Sciatic nerve (tissue), 2 donors: ENCODE data around the gene TMA7. TPM values are rescaled to one million over a fixed set of nuclear protein-coding genes. Genes with fewer than 3 reads are reported as not detected.
"Not testable (repeated sequence)": the region's sequence is repeated elsewhere in the genome, so short reads cannot be mapped to it uniquely, and the experiment has no call there.

ENCODE experiments used
- ATAC-seq: fragments of 200-7000 bp; cut with Tn5 transposase; one replicate; pipeline ENCODE4 v1.9.1; 2020; ENCODE audit warnings: mild to moderate bottlenecking, moderate library complexity
- DNase-seq: peaks from one replicate; pipeline ENCODE4 v3.0.0-alpha.2; 2020; ENCODE audit warnings: low spot score
- intact Hi-C: fragments of 100-400 bp; cut with DNase I; formaldehyde crosslinking; loops from one replicate; pipeline ENCODE4 v1.14.2; 2022
- total RNA-seq: library from RNA; stranded (reverse); fragmentation: NEBNext Ultra II Directional; extraction: Animal tissue kit (Norgen Biotek cat#: 25700); gene quantifications from one replicate; pipeline ENCODE4 v1.2.1, GENCODE V29; 2021
- donor health status: DM: no; HTN: no; CAD: no.
- donor health status: DM: no; HTN: no; CAD: no.

The TMA7 gene
- total RNA-seq, 1 donor from 2014 or later: 154 TPM

- no peak for ATAC-seq
- DNase-seq: no peak
- intact Hi-C loops: loop anchor here (5.0 kb wide), 1 partner anchor 87 kb away; no protein-coding TSS in a partner anchor
These were observed 19.9 kb downstream of the TMA7 start for GRCh38 chr3:48459773-48460516.

- ATAC-seq (no peak), DNase-seq (no peak)
These were observed 20.5 kb downstream of the TMA7 start for GRCh38 chr3:48460517-48460902.

GRCh38 chr3:48461767-48462166 is 21.7 kb downstream of the TMA7 start:
- intact Hi-C loops: loop anchor here (5.0 kb wide), 1 partner anchor 86 kb away; no protein-coding TSS in a partner anchor
- not testable (repeated sequence) for ATAC-seq, DNase-seq

More at GRCh38 chr3:48460517-48460902, 20.5 kb downstream of the TMA7 start:
- intact Hi-C loops: loop anchor here (5.0 kb wide), 1 partner anchor 87 kb away; no protein-coding TSS in a partner anchor

- DNase-seq (peak; percentile 55), ATAC-seq (no peak)
- intact Hi-C loops: loop anchor here (5.0 kb wide), 1 partner anchor 84 kb away; no protein-coding TSS in a partner anchor
These were observed 23.6 kb downstream of the TMA7 start for GRCh38 chr3:48463703-48464102.

GRCh38 chr3:48464713-48465221 is 24.7 kb downstream of the TMA7 start:
- intact Hi-C loops: loop anchor here (5.0 kb wide), 1 partner anchor 83 kb away; no protein-coding TSS in a partner anchor
- no peak for ATAC-seq
- peak; percentile 68 for DNase-seq

GRCh38 chr3:48465237-48465530 is 25.1 kb downstream of the TMA7 start:
- intact Hi-C loops: no loop called here
- DNase-seq (no peak), ATAC-seq (no peak)

GRCh38 chr3:48465531-48466378 is 25.7 kb downstream of the TMA7 start:
- peak; percentile 97 for ATAC-seq
- intact Hi-C loops: no loop called here

GRCh38 chr3:48466386-48467109 is 26.5 kb downstream of the TMA7 start:
- ATAC-seq: no peak
- intact Hi-C loops: no loop called here
- DNase-seq: peak; percentile 68

More at GRCh38 chr3:48465531-48466378, 25.7 kb downstream of the TMA7 start:
- DNase-seq: peak; percentile 95

- DNase-seq (peak; percentile 40), ATAC-seq (no peak)
- intact Hi-C loops: no loop called here
These were observed 27.0 kb downstream of the TMA7 start for GRCh38 chr3:48467110-48467454.

GRCh38 chr3:48467473-48468267 is 27.6 kb downstream of the TMA7 start:
- ATAC-seq: no peak
- intact Hi-C loops: no loop called here
- DNase-seq: peak; percentile 53

- ATAC-seq (no peak), DNase-seq (no peak)
- intact Hi-C loops: no loop called here
These were observed 28.3 kb downstream of the TMA7 start for GRCh38 chr3:48468329-48468731.

GRCh38 chr3:48469046-48469915 is 29.2 kb downstream of the TMA7 start:
- ATAC-seq (no peak), DNase-seq (no peak)
- intact Hi-C loops: no loop called here

- no peak for ATAC-seq
- intact Hi-C loops: no loop called here
- DNase-seq: no peak
These were observed 30.2 kb downstream of the TMA7 start for GRCh38 chr3:48470286-48470685.

- intact Hi-C loops: loop anchor here (2.0 kb wide), 1 partner anchor 60 kb away; no protein-coding TSS in a partner anchor
These were observed 32.5 kb downstream of the TMA7 start for GRCh38 chr3:48472673-48472922.

GRCh38 chr3:48472923-48473616 is 33.0 kb downstream of the TMA7 start:
- peak; percentile 94 for DNase-seq
- ATAC-seq: peak; percentile 95
- intact Hi-C loops: loop anchor here (2.0 kb wide), 1 partner anchor 60 kb away; no protein-coding TSS in a partner anchor

More at GRCh38 chr3:48472673-48472922, 32.5 kb downstream of the TMA7 start:
- DNase-seq (no peak), ATAC-seq (peak; percentile 50)

GRCh38 chr3:48473617-48473952 is 33.5 kb downstream of the TMA7 start:
- no peak for ATAC-seq
- DNase-seq: no peak
- intact Hi-C loops: loop anchor here (2.0 kb wide), 1 partner anchor 59 kb away; no protein-coding TSS in a partner anchor

GRCh38 chr3:48474031-48474430 is 34.0 kb downstream of the TMA7 start:
- DNase-seq, intact Hi-C loops, ATAC-seq: not testable (repeated sequence)
